OCI-LY1 (cell line): ENCODE results near the gene GRK5.

Source experiments
- H2AFZ ChIP-seq: fragments of 200-600 bp; sonication (generic), shearing (Covaris generic); 2 replicates; pipeline ENCODE4 v1.6.0; 2014; ENCODE audit warnings: antibody characterized with exemption, mild to moderate bottlenecking, low read length
- H3F3A ChIP-seq: fragments of 200-600 bp; sonication (generic), shearing (Covaris generic); 2 replicates; pipeline ENCODE4 v1.6.0; 2014; ENCODE audit warnings: mild to moderate bottlenecking, antibody characterized with exemption, low read length, moderate library complexity; ENCODE audit not compliant: insufficient read depth
- H3K27ac ChIP-seq: fragments of 200-600 bp; sonication (generic); 2 replicates; pipeline ENCODE4 v1.5.1; 2014; ENCODE audit warnings: low read length, mixed run types, mild to moderate bottlenecking, low read depth; ENCODE audit not compliant: poor library complexity, severe bottlenecking
- H3K27me3 ChIP-seq: fragments of 200-600 bp; sonication (generic); 2 replicates; pipeline ENCODE4 v1.6.0; 2014; ENCODE audit warnings: antibody characterized with exemption, mild to moderate bottlenecking, low read length, moderate library complexity; ENCODE audit not compliant: insufficient read depth
- H3K36me3 ChIP-seq: fragments of 200-600 bp; sonication (generic); 2 replicates; pipeline ENCODE4 v1.6.1; 2014; ENCODE audit warnings: mild to moderate bottlenecking, antibody characterized with exemption, low read length, moderate library complexity, mixed read lengths; ENCODE audit not compliant: insufficient read depth
- H3K4me1 ChIP-seq: fragments of 200-600 bp; sonication (generic); 2 replicates; pipeline ENCODE4 v1.5.1; 2014; ENCODE audit warnings: mild to moderate bottlenecking, low read length, moderate library complexity; ENCODE audit not compliant: insufficient read depth, severe bottlenecking
- H3K4me2 ChIP-seq: fragments of 200-600 bp; sonication (generic), shearing (Covaris generic); 2 replicates; pipeline ENCODE4 v1.6.1; 2014; ENCODE audit warnings: low read length
- H3K4me3 ChIP-seq: fragments of 200-600 bp; sonication (generic); 2 replicates; pipeline ENCODE4 v1.5.1; 2014; ENCODE audit warnings: low read length, low read depth, mild to moderate bottlenecking, mixed read lengths; ENCODE audit not compliant: poor library complexity, severe bottlenecking
- H3K79me2 ChIP-seq: fragments of 200-600 bp; shearing (Covaris generic); 2 replicates; pipeline ENCODE4 v1.6.1; 2016; ENCODE audit warnings: mixed run types, low read length, mixed read lengths; ENCODE audit not compliant: insufficient read depth
- H3K9ac ChIP-seq: fragments of 200-600 bp; sonication (generic), shearing (Covaris generic); 2 replicates; pipeline ENCODE4 v1.6.1; 2014; ENCODE audit warnings: mild to moderate bottlenecking, low read length, mixed read lengths
- H3K9me2 ChIP-seq: fragments of 200-600 bp; sonication (generic), shearing (Covaris generic); 2 replicates; pipeline ENCODE4 v1.6.1; 2014; ENCODE audit warnings: low read depth, mild to moderate bottlenecking, low read length, mixed read lengths
- H3K9me3 ChIP-seq: fragments of 200-600 bp; shearing (Covaris generic); 2 replicates; pipeline ENCODE4 v1.6.1; 2014; ENCODE audit warnings: low read length, mixed read lengths
- H4K20me1 ChIP-seq: fragments of 200-600 bp; sonication (generic), shearing (Covaris generic); 2 replicates; pipeline ENCODE4 v1.6.0; 2016; ENCODE audit warnings: mild to moderate bottlenecking, low read length; ENCODE audit not compliant: insufficient read depth
- EZH2 ChIP-seq: fragments of 200-600 bp; sonication (generic), shearing (Covaris generic); IDR thresholded peaks from 2 replicates; pipeline ENCODE4 v1.8.0; 2017; ENCODE audit warnings: borderline replicate concordance, mixed run types, mild to moderate bottlenecking, antibody characterized with exemption, low read length, moderate library complexity, mixed read lengths
- TF ChIP-seq, protein P1 (sequence below): fragments of 200-600 bp; sonication (generic), shearing (Covaris generic); IDR thresholded peaks from 2 replicates; pipeline ENCODE4 v1.5.1; 2017; ENCODE audit warnings: mild to moderate bottlenecking, antibody characterized with exemption, low read length, moderate library complexity, mixed read lengths

Gene GRK5

DNA sequence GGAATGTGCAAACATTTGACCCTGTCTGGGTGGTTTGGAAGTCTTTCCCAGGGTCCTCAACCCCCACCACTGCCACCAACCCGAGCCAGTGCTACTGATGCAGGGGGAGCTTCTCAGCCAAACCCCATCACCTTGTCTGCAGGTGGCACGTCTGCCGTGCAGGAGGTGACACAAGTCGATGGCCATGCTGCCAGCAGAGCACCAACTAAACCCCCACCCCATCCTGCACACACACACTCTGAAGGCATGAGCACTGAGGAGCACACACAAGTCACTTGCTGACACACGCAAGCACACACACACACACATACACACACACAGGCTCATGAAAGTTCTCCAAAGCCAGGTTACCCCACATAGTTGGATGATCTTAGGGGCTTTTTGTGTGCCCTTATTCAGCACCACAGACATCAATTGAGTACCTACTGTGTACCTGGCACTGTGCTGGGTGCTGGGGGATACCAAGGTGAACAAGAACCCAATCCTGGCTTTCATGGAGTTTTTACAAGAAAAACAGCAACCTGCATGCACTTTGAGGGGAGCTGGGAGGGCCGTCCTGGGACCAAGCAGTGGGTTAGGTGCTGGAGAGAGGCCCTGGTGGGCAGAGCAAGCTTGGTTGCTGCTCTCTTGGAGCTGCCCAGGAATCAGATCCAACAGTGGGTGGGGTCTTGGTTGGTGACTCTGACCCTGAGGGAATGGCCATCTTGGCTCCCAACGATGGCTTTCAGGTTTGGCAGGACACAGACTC, 216.3 kb downstream of the GRK5 start:
- Histone ChIP-seq H3K36me3 (no peaks in the 10 kb centered on the region; the same call in 1 of the 2 replicates), H3K9ac (no peak overlapping the region), H3K27ac (no peak overlapping the region), H3K4me3 (no peak overlapping the region), H3K4me1 (no peaks in the 10 kb centered on the region), H3F3A (no peaks in the 10 kb centered on the region), H3K9me3 (no peaks in the 10 kb centered on the region), H3K27me3 (peaks cover 4% of the 10 kb centered on the region; the same call in 1 of the 2 replicates), H3K79me2 (no peaks in the 10 kb centered on the region), H4K20me1 (no peaks in the 10 kb centered on the region), H3K4me2 (no peak overlapping the region), H2AFZ (no peak overlapping the region), H3K9me2 (no peaks in the 10 kb centered on the region)
- TF ChIP-seq, protein P1, sequence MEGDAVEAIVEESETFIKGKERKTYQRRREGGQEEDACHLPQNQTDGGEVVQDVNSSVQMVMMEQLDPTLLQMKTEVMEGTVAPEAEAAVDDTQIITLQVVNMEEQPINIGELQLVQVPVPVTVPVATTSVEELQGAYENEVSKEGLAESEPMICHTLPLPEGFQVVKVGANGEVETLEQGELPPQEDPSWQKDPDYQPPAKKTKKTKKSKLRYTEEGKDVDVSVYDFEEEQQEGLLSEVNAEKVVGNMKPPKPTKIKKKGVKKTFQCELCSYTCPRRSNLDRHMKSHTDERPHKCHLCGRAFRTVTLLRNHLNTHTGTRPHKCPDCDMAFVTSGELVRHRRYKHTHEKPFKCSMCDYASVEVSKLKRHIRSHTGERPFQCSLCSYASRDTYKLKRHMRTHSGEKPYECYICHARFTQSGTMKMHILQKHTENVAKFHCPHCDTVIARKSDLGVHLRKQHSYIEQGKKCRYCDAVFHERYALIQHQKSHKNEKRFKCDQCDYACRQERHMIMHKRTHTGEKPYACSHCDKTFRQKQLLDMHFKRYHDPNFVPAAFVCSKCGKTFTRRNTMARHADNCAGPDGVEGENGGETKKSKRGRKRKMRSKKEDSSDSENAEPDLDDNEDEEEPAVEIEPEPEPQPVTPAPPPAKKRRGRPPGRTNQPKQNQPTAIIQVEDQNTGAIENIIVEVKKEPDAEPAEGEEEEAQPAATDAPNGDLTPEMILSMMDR, result no peak
- TF ChIP-seq EZH2, result no peak

DNA sequence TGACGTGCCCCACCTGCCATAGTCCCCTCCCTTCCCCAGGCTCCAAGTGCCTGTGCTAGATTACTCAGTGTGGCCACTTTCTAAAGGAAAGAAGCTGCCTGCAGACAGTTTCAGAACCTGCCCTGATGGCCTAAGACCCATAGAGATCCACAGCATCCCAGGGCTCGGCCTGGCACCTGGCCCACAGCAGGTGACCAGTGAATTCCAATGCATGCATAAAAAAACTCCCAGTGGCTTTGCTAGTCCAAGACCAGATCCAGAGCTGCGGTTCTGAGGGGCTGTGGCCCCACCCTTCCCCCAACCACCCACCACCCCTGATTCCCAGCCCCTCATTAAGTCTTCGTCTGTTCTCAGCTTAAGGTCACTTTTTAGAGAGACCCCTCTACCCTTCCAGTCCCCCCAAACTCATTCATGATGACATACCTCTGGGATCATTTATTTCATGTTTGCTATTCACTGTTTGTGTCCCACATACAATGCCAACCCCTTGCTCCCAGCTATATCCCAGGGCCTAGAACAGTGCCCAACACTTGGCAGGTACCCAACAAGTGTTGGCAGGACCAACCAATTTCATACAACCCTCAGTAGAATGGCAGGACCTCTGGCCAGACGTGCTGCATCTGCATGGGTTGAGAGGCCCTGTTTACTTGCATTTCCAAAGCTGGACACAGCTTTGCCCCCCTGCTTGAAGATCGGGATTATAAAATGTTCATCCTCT, 217.0 kb downstream of the GRK5 start:
- Histone ChIP-seq H3K4me2 (no peak overlapping the region), H3K9ac (no peak overlapping the region), H4K20me1 (no peaks in the 10 kb centered on the region), H3K9me2 (no peaks in the 10 kb centered on the region), H3K27me3 (peaks cover 4% of the 10 kb centered on the region; the same call in 1 of the 2 replicates), H3F3A (no peaks in the 10 kb centered on the region), H3K4me1 (no peaks in the 10 kb centered on the region), H3K4me3 (no peak overlapping the region), H3K79me2 (no peaks in the 10 kb centered on the region), H3K9me3 (no peaks in the 10 kb centered on the region), H3K36me3 (no peaks in the 10 kb centered on the region; the same call in 1 of the 2 replicates), H2AFZ (no peak overlapping the region), H3K27ac (no peak overlapping the region)
- no peak for TF ChIP-seq EZH2
- TF ChIP-seq, protein P1, result no peak

DNA sequence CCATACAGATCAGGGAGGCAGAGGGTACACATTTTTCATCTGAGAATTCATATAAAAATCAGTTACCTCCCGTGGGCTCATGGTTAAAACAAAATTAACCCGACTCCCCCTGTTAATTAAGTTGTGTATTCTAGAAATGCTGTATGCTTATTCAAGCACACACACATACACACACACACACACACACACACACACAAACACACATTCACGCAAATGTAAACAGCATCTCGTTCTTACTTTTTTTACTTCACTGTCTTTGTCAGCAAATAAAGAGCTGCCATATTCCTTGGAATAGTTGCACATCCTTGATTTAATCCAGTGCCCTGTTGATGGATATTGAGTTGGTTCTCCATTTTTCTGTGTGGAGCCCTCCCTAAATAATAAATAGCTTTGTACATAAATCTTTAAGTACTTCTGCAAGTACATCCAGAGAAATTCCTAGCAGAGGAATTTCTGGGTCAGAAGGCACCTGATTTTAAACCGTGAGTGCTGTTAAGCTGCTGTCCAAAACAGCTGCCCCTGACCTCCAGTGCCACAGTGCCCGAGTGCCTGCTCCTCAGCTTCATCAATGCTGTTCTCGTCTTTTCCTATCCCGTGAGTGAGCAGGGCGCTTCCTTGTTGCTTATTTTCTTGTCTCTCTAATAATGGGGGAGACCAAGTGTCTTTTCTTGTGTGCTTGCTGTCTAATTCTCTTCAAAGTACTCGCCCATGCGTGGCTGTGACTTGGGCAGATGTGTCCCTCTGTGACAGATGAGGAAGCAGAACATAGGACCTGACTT, 217.9 kb downstream of the GRK5 start:
- Histone ChIP-seq H3K4me3 (no peak overlapping the region), H3K9me3 (no peaks in the 10 kb centered on the region), H3K36me3 (no peaks in the 10 kb centered on the region; the same call in 1 of the 2 replicates), H4K20me1 (no peaks in the 10 kb centered on the region), H3K9ac (no peak overlapping the region), H3F3A (no peaks in the 10 kb centered on the region), H2AFZ (no peak overlapping the region), H3K4me1 (no peaks in the 10 kb centered on the region), H3K27ac (no peak overlapping the region), H3K4me2 (no peak overlapping the region), H3K27me3 (peaks cover 4% of the 10 kb centered on the region; the same call in 1 of the 2 replicates), H3K9me2 (no peaks in the 10 kb centered on the region), H3K79me2 (no peaks in the 10 kb centered on the region)
- TF ChIP-seq, protein P1, result no peak
